Measurements from ENCODE around the gene TTLL9.
"Not testable (repeated sequence)": the region's sequence is repeated elsewhere in the genome, so short reads cannot be mapped to it uniquely, and the experiment has no call there.

The TTLL9 gene

DNA sequence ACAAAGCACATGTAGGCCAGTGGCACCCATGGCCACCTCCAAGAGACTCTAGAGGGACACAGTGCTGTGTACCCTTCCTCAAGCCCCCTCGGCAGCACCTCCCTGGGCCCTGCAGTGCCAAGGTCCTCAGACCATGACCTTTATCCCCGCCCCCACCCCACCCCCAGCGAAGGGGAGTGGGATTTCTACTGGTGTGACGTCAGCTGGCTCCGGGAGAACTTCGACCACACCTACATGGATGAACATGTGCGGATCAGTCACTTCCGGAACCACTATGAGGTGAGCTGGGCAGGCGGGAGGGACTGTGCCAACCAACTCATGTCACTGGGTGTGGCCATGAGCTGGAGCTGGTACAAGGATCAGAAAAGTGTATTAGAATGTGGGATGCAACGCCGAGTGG lies 38.0 kb downstream of the TTLL9 start:
- Histone ChIP-seq H3K4me1 (ENCODE audit: control insufficient read depth, insufficient read depth, low read length) (peaks cover 4% of the 10 kb centered on the region), H3K36me3 (ENCODE audit: control insufficient read depth, insufficient read depth, low read length) (no peaks in the 10 kb centered on the region), H3K4me3 (ENCODE audit: insufficient read depth, low read depth, low read length) (no peak overlapping the region), H3K27ac (ENCODE audit: insufficient read depth, low read depth, low read length, poor library complexity, severe bottlenecking) (no peak overlapping the region), H3K27me3 (ENCODE audit: control insufficient read depth, insufficient read depth, low read length, poor library complexity, severe bottlenecking) (no peaks in the 10 kb centered on the region), H3K9me3 (ENCODE audit: control insufficient read depth, low read length) (no peaks in the 10 kb centered on the region)
- WGBS, 2 experiments, result 95% methylated on average over 11 of the region's 11 CpGs

GRCh38 chr20:31909253-31910070 lies 39.0 kb downstream of the TTLL9 start:
- Histone ChIP-seq H3K27ac (ENCODE audit: insufficient read depth, low read depth, low read length, poor library complexity, severe bottlenecking) (no peak overlapping the region), H3K36me3 (ENCODE audit: control insufficient read depth, insufficient read depth, low read length) (no peaks in the 10 kb centered on the region), H3K4me3 (ENCODE audit: insufficient read depth, low read depth, low read length) (no peak overlapping the region), H3K4me1 (ENCODE audit: control insufficient read depth, insufficient read depth, low read length) (peaks cover 15% of the 10 kb centered on the region), H3K27me3 (ENCODE audit: control insufficient read depth, insufficient read depth, low read length, poor library complexity, severe bottlenecking) (no peaks in the 10 kb centered on the region), H3K9me3 (ENCODE audit: control insufficient read depth, low read length) (no peaks in the 10 kb centered on the region)
- WGBS, 2 experiments, result 92 to 94% methylated on average over 17 of the region's 17 CpGs

GRCh38 chr20:31910071-31910803 lies 39.8 kb downstream of the TTLL9 start:
- 87 to 94% methylated on average over 4 of the region's 4 CpGs for WGBS, 2 experiments
- H3K9me3 ChIP-seq (ENCODE audit: control insufficient read depth, low read length), result no peaks in the 10 kb centered on the region
- no peak overlapping the region for H3K4me3 ChIP-seq (ENCODE audit: insufficient read depth, low read depth, low read length)
- peaks cover 18% of the 10 kb centered on the region for H3K4me1 ChIP-seq (ENCODE audit: control insufficient read depth, insufficient read depth, low read length)
- no peaks in the 10 kb centered on the region for H3K36me3 ChIP-seq (ENCODE audit: control insufficient read depth, insufficient read depth, low read length)
- no peaks in the 10 kb centered on the region for H3K27me3 ChIP-seq (ENCODE audit: control insufficient read depth, insufficient read depth, low read length, poor library complexity, severe bottlenecking)
- no peak overlapping the region for H3K27ac ChIP-seq (ENCODE audit: insufficient read depth, low read depth, low read length, poor library complexity, severe bottlenecking)

DNA sequence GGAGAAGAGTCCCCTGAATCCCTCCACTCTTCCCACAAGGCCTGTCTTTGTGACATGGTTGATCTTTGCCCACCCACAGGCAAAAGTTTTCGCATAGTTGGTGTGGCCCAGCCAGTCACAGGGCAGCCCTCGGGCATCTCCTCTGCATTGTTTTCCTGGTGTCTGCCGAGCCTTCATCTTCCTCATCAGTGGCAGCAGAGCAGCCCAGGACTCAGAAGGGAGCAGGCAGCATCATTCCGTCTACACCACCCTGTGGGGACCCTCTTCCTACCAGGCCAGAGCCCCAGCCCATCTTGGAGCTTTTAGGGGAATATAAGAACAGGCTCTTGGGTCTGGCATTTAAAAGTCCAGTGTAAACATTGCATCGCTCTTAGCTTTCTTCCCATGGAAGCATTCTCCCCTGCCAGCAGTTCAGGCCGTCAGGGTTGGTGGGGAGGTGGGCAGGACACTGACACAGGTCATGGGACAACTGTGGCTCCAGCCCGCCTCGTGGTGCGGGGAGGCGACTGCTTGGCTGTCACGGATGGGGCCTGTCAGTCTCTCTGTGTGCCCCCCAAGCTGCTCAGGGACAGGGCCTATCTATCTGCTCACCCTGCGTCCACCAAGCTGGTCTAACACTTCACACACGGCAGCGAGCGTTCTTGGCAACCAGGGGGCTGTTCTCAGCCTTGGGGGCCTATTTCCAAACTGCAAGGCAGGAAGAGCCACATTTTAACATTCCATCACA lies 43.2 kb downstream of the TTLL9 start:
- no peaks in the 10 kb centered on the region for H3K36me3 ChIP-seq (ENCODE audit: control insufficient read depth, insufficient read depth, low read length)
- no peak overlapping the region for H3K4me3 ChIP-seq (ENCODE audit: insufficient read depth, low read depth, low read length)
- WGBS, 2 experiments, result 83% methylated on average over 15 of the region's 15 CpGs
- H3K27ac ChIP-seq (ENCODE audit: insufficient read depth, low read depth, low read length, poor library complexity, severe bottlenecking), result no peak overlapping the region
- no peaks in the 10 kb centered on the region for H3K9me3 ChIP-seq (ENCODE audit: control insufficient read depth, low read length)
- peaks cover 18% of the 10 kb centered on the region for H3K4me1 ChIP-seq (ENCODE audit: control insufficient read depth, insufficient read depth, low read length)
- H3K27me3 ChIP-seq (ENCODE audit: control insufficient read depth, insufficient read depth, low read length, poor library complexity, severe bottlenecking), result no peaks in the 10 kb centered on the region

- 91 to 92% methylated on average over 4 to 5 of the region's 5 CpGs for WGBS, 2 experiments
- no peaks in the 10 kb centered on the region for H3K27me3 ChIP-seq (ENCODE audit: control insufficient read depth, insufficient read depth, low read length, poor library complexity, severe bottlenecking)
- no peak overlapping the region for H3K4me3 ChIP-seq (ENCODE audit: insufficient read depth, low read depth, low read length)
- H3K27ac ChIP-seq (ENCODE audit: insufficient read depth, low read depth, low read length, poor library complexity, severe bottlenecking), result no peak overlapping the region
- H3K4me1 ChIP-seq (ENCODE audit: control insufficient read depth, insufficient read depth, low read length), result peaks cover 18% of the 10 kb centered on the region
- H3K9me3 ChIP-seq (ENCODE audit: control insufficient read depth, low read length), result no peaks in the 10 kb centered on the region
- no peaks in the 10 kb centered on the region for H3K36me3 ChIP-seq (ENCODE audit: control insufficient read depth, insufficient read depth, low read length)
These were observed 43.7 kb downstream of the TTLL9 start for GRCh38 chr20:31914170-31914569.

- no peak overlapping the region for H3K27ac ChIP-seq (ENCODE audit: insufficient read depth, low read depth, low read length, poor library complexity, severe bottlenecking)
- no peaks in the 10 kb centered on the region for H3K27me3 ChIP-seq (ENCODE audit: control insufficient read depth, insufficient read depth, low read length, poor library complexity, severe bottlenecking)
- peaks cover 18% of the 10 kb centered on the region for H3K4me1 ChIP-seq (ENCODE audit: control insufficient read depth, insufficient read depth, low read length)
- no peaks in the 10 kb centered on the region for H3K9me3 ChIP-seq (ENCODE audit: control insufficient read depth, low read length)
- no peak overlapping the region for H3K4me3 ChIP-seq (ENCODE audit: insufficient read depth, low read depth, low read length)
- WGBS, 2 experiments, result 94 to 95% methylated on average over 7 of the region's 7 CpGs
- no peaks in the 10 kb centered on the region for H3K36me3 ChIP-seq (ENCODE audit: control insufficient read depth, insufficient read depth, low read length)
These were observed 45.3 kb downstream of the TTLL9 start for GRCh38 chr20:31915491-31916280.

- no peaks in the 10 kb centered on the region for H3K27me3 ChIP-seq (ENCODE audit: control insufficient read depth, insufficient read depth, low read length, poor library complexity, severe bottlenecking)
- no peaks in the 10 kb centered on the region for H3K36me3 ChIP-seq (ENCODE audit: control insufficient read depth, insufficient read depth, low read length)
- H3K4me3 ChIP-seq (ENCODE audit: insufficient read depth, low read depth, low read length), result no peak overlapping the region
- WGBS, 2 experiments, result 90 to 96% methylated on average over 3 to 4 of the region's 4 CpGs
- no peak overlapping the region for H3K27ac ChIP-seq (ENCODE audit: insufficient read depth, low read depth, low read length, poor library complexity, severe bottlenecking)
- H3K9me3 ChIP-seq (ENCODE audit: control insufficient read depth, low read length), result no peaks in the 10 kb centered on the region
- peaks cover 18% of the 10 kb centered on the region for H3K4me1 ChIP-seq (ENCODE audit: control insufficient read depth, insufficient read depth, low read length)
These were observed 46.3 kb downstream of the TTLL9 start for GRCh38 chr20:31916708-31917107.

- 72 to 75% methylated on average over 5 to 7 of the region's 7 CpGs for WGBS, 2 experiments
These were observed 47.6 kb downstream of the TTLL9 start for GRCh38 chr20:31917962-31918412.

GRCh38 chr20:31918466-31919105 lies 48.2 kb downstream of the TTLL9 start:
- Histone ChIP-seq H3K27me3 (ENCODE audit: control insufficient read depth, insufficient read depth, low read length, poor library complexity, severe bottlenecking) (no peaks in the 10 kb centered on the region), H3K27ac (ENCODE audit: insufficient read depth, low read depth, low read length, poor library complexity, severe bottlenecking) (no peak overlapping the region), H3K4me3 (ENCODE audit: insufficient read depth, low read depth, low read length) (no peak overlapping the region), H3K9me3 (ENCODE audit: control insufficient read depth, low read length) (no peaks in the 10 kb centered on the region), H3K36me3 (ENCODE audit: control insufficient read depth, insufficient read depth, low read length) (no peaks in the 10 kb centered on the region), H3K4me1 (ENCODE audit: control insufficient read depth, insufficient read depth, low read length) (peaks cover 13% of the 10 kb centered on the region)
- 89 to 93% methylated on average over 7 of the region's 7 CpGs for WGBS, 2 experiments

More at GRCh38 chr20:31917962-31918412, 47.6 kb downstream of the TTLL9 start:
- H3K4me1 ChIP-seq (ENCODE audit: control insufficient read depth, insufficient read depth, low read length), result peaks cover 18% of the 10 kb centered on the region
- H3K9me3 ChIP-seq (ENCODE audit: control insufficient read depth, low read length); H3K27ac ChIP-seq (ENCODE audit: insufficient read depth, low read depth, low read length, poor library complexity, severe bottlenecking); H3K36me3 ChIP-seq (ENCODE audit: control insufficient read depth, insufficient read depth, low read length); H3K4me3 ChIP-seq (ENCODE audit: insufficient read depth, low read depth, low read length); H3K27me3 ChIP-seq (ENCODE audit: control insufficient read depth, insufficient read depth, low read length, poor library complexity, severe bottlenecking): not testable (repeated sequence)
